Peyer's patch (tissue), 4 donors: ENCODE measurements around the gene SLC20A1. TPM values are rescaled to one million over a fixed set of nuclear protein-coding genes. Genes with fewer than 3 reads are reported as not detected.

Experiments
- DNase-seq, 3 donors: peaks; one replicate each; pipeline ENCODE4 v3.0.0-alpha.2; 2017 to 2019
- H3K27ac ChIP-seq, 4 donors: fragments of 200-600 bp; sonication (generic); one replicate each; pipeline ENCODE4 v1.5.1; 2016 to 2019
- H3K27me3 ChIP-seq, 2 donors: fragments of 200-600 bp; sonication (generic); one replicate each; pipeline ENCODE4 v1.5.1; 2019
- H3K36me3 ChIP-seq, 3 donors: fragments of 200-600 bp; sonication (generic); one replicate each; pipeline ENCODE4 v1.5.1; 2016 to 2019
- H3K4me1 ChIP-seq, 4 donors: fragments of 200-600 bp; sonication (generic); one replicate each; pipeline ENCODE4 v1.5.1; 2016 to 2019
- H3K4me3 ChIP-seq, 4 donors: fragments of 200-600 bp; sonication (generic); 1 replicate in 3 of 4; 2 replicates in 1 of 4; pipeline ENCODE4 v1.5.1; 2016 to 2019; ENCODE audit warnings: mild to moderate bottlenecking in 1 of 4
- H3K9me3 ChIP-seq, 4 donors: fragments of 200-600 bp; sonication (generic); one replicate each; pipeline ENCODE4 v1.5.1; 2016 to 2019; ENCODE audit warnings: mild to moderate bottlenecking in 1 of 4
- POLR2A ChIP-seq, 2 donors: fragments of 450-650 bp; IDR thresholded peaks; one replicate each; pipeline ENCODE4 v1.5.1; 2017; ENCODE audit warnings: antibody characterized with exemption in 2 of 2, mild to moderate bottlenecking in 2 of 2, moderate library complexity in 2 of 2
- total RNA-seq, 4 donors: library from RNA; depleted of rRNA; stranded (reverse); fragments of >200 nt; gene quantifications; one replicate each; pipeline ENCODE4 v1.1.0, GENCODE V29; 2016
- TF ChIP-seq, protein P1 (sequence below), 6 experiments: fragments of 450-650 bp in 4 of 6; fragments of 200-600 bp in 2 of 6; sonication (generic) in 1 of 6; IDR thresholded peaks; one replicate each; pipeline ENCODE4 v1.5.1; 2017 to 2019; ENCODE audit warnings: antibody characterized with exemption in 6 of 6, mild to moderate bottlenecking in 3 of 6, moderate library complexity in 1 of 6

SLC20A1 gene
- total RNA-seq, 4 donors from 2014 or later, result 48.7 to 143 (median 122) TPM

DNA sequence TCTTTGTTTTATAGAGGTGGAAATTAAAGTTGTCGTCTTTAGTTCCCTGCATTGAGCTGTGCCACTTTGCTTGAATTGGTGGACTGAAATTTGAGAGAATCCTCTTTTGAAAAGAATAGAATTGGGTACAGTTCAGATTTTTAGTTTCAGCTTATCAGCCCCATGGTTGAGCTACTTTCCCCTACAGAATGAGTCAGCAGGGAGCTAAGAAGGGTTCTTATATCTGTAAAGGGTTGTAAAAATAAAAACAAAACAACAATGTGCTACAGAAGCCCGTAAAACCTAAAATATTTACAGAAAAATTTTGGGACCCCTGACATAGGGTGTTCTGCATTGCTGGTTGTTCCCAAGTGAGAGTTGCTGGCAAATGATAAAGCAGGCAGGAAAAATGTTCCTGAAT lies 12.6 kb downstream of the SLC20A1 start:
- Histone ChIP-seq H3K27ac (no peak overlapping the region), H3K36me3 (peaks cover 0 to 93% (median 5%) of the 10 kb centered on the region in 3 donors), H3K4me3 (no peak overlapping the region), H3K27me3 (no peaks in the 10 kb centered on the region), H3K9me3 (no peaks in the 10 kb centered on the region), H3K4me1 (no peaks in the 10 kb centered on the region)
- no peak for DNase-seq
- TF ChIP-seq POLR2A (IDR thresholded peaks at IDR 0.05), result no peak
- TF ChIP-seq, protein P1, sequence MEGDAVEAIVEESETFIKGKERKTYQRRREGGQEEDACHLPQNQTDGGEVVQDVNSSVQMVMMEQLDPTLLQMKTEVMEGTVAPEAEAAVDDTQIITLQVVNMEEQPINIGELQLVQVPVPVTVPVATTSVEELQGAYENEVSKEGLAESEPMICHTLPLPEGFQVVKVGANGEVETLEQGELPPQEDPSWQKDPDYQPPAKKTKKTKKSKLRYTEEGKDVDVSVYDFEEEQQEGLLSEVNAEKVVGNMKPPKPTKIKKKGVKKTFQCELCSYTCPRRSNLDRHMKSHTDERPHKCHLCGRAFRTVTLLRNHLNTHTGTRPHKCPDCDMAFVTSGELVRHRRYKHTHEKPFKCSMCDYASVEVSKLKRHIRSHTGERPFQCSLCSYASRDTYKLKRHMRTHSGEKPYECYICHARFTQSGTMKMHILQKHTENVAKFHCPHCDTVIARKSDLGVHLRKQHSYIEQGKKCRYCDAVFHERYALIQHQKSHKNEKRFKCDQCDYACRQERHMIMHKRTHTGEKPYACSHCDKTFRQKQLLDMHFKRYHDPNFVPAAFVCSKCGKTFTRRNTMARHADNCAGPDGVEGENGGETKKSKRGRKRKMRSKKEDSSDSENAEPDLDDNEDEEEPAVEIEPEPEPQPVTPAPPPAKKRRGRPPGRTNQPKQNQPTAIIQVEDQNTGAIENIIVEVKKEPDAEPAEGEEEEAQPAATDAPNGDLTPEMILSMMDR (IDR thresholded peaks at IDR 0.05), result no peak

- TF ChIP-seq, protein P1 (IDR thresholded peaks at IDR 0.05), result no peak
- TF ChIP-seq POLR2A (IDR thresholded peaks at IDR 0.05), result no peak
- peaks cover 0 to 93% (median 5%) of the 10 kb centered on the region in 3 donors for H3K36me3 ChIP-seq
These were observed 13.3 kb downstream of the SLC20A1 start for GRCh38 chr2:112658839-112659667.

GRCh38 chr2:112660138-112660537 lies 14.4 kb downstream of the SLC20A1 start:
- H3K36me3 ChIP-seq, result peaks cover 0 to 93% (median 5%) of the 10 kb centered on the region in 3 donors
- no peaks in the 10 kb centered on the region for H3K4me1 ChIP-seq
- no peak overlapping the region for H3K27ac ChIP-seq
- DNase-seq, result no peak
- H3K9me3 ChIP-seq, result no peaks in the 10 kb centered on the region
- no peak for TF ChIP-seq POLR2A (IDR thresholded peaks at IDR 0.05)
- TF ChIP-seq, protein P1 (IDR thresholded peaks at IDR 0.05), result no peak
- H3K4me3 ChIP-seq, result no peak overlapping the region
- H3K27me3 ChIP-seq, result no peaks in the 10 kb centered on the region

More at GRCh38 chr2:112658839-112659667, 13.3 kb downstream of the SLC20A1 start:
- Histone ChIP-seq H3K27ac (no peak overlapping the region), H3K4me3 (no peak overlapping the region), H3K4me1 (no peaks in the 10 kb centered on the region), H3K9me3 (no peaks in the 10 kb centered on the region), H3K27me3 (no peaks in the 10 kb centered on the region)
- DNase-seq, result no peak

- Histone ChIP-seq H3K36me3 (peaks cover 0 to 81% (median 5%) of the 10 kb centered on the region in 3 donors), H3K9me3 (no peaks in the 10 kb centered on the region), H3K27ac (no peak overlapping the region), H3K4me1 (no peaks in the 10 kb centered on the region), H3K27me3 (no peaks in the 10 kb centered on the region), H3K4me3 (no peak overlapping the region)
- TF ChIP-seq, protein P1 (IDR thresholded peaks at IDR 0.05), result no peak
- TF ChIP-seq POLR2A (IDR thresholded peaks at IDR 0.05), result no peak
- peak in 1 of 3 donors; percentile 45 for DNase-seq
These were observed 16.0 kb downstream of the SLC20A1 start for GRCh38 chr2:112661656-112662305.

DNA sequence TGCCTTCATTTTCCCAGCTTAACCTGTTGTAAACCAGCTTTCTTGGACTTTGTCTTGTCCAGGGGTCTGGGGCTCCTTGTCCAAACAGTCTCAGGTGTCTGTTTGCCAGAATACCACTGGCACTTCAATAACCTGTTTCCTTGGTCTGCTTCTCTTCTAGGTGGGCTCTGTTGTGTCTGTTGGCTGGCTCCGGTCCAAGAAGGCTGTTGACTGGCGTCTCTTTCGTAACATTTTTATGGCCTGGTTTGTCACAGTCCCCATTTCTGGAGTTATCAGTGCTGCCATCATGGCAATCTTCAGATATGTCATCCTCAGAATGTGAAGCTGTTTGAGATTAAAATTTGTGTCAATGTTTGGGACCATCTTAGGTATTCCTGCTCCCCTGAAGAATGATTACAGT lies 17.0 kb downstream of the SLC20A1 start:
- Histone ChIP-seq H3K27ac (peak overlapping the region in 1 of 4 donors; percentile 21), H3K9me3 (no peaks in the 10 kb centered on the region), H3K4me1 (no peaks in the 10 kb centered on the region), H3K4me3 (no peak overlapping the region), H3K27me3 (no peaks in the 10 kb centered on the region), H3K36me3 (peaks cover 0 to 77% (median 5%) of the 10 kb centered on the region in 3 donors)
- DNase-seq, result peak in 1 of 3 donors; percentile 61
- TF ChIP-seq POLR2A (IDR thresholded peaks at IDR 0.05), result no peak
- TF ChIP-seq, protein P1 (IDR thresholded peaks at IDR 0.05), result no peak
